Left ventricle myocardium inferior (tissue), 1 donor: ENCODE data around the gene ZACN. TPM values are rescaled to one million over a fixed set of nuclear protein-coding genes. Genes with fewer than 3 reads are reported as not detected.

ENCODE experiments used
- DNase-seq: peaks from one replicate; pipeline ENCODE4 v3.0.0-alpha.2; 2020
- H3K27ac ChIP-seq: fragments of 200-600 bp; replicated peaks from 2 replicates; pipeline ENCODE4 v1.8.0; 2021
- H3K27me3 ChIP-seq: fragments of 200-600 bp; 2 replicates; pipeline ENCODE4 v1.8.0; 2021; ENCODE audit warnings: low read depth
- H3K36me3 ChIP-seq: fragments of 200-600 bp; 2 replicates; pipeline ENCODE4 v1.8.0; 2021
- H3K4me1 ChIP-seq: fragments of 200-600 bp; 2 replicates; pipeline ENCODE4 v1.8.0; 2021
- H3K4me3 ChIP-seq: fragments of 200-600 bp; 2 replicates; pipeline ENCODE4 v1.8.0; 2021; ENCODE audit warnings: mild to moderate bottlenecking, moderate library complexity
- H3K9me3 ChIP-seq: fragments of 200-600 bp; replicated peaks from 2 replicates; pipeline ENCODE4 v1.8.0; 2021
- CTCF ChIP-seq: fragments of 200-600 bp; IDR thresholded peaks from 2 replicates; pipeline ENCODE4 v1.8.0; 2021; ENCODE audit warnings: antibody characterized with exemption, mild to moderate bottlenecking, borderline replicate concordance
- intact Hi-C: fragments of 100-400 bp; cut with micrococcal nuclease; formaldehyde crosslinking; loops from one replicate; pipeline ENCODE4 v1.11.0; 2022
- total RNA-seq: library from RNA; stranded (reverse); fragmentation: NEBNext Ultra II Directional; extraction: Animal tissue kit (Norgen Biotek cat#: 25700); gene quantifications from one replicate; pipeline ENCODE4 v1.2.1, GENCODE V29; 2021
- donor health status: DM: no; HTN: yes; CAD: no; lungs with severe emphysema.

Gene ZACN
- total RNA-seq, 1 donor from 2014 or later = not detected

GRCh38 chr17:76063875-76064546, 15.0 kb upstream of the ZACN start:
- peaks cover 97% of the 10 kb centered on the region for H3K36me3 ChIP-seq
- H3K27me3 ChIP-seq = no peaks in the 10 kb centered on the region
- no peak for TF ChIP-seq CTCF
- intact Hi-C loops = no loop called here
- no peak overlapping the region for H3K4me3 ChIP-seq
- H3K4me1 ChIP-seq = peaks cover 6% of the 10 kb centered on the region
- no peak for DNase-seq
- no peaks in the 10 kb centered on the region for H3K9me3 ChIP-seq
- H3K27ac ChIP-seq = no peak overlapping the region

DNA sequence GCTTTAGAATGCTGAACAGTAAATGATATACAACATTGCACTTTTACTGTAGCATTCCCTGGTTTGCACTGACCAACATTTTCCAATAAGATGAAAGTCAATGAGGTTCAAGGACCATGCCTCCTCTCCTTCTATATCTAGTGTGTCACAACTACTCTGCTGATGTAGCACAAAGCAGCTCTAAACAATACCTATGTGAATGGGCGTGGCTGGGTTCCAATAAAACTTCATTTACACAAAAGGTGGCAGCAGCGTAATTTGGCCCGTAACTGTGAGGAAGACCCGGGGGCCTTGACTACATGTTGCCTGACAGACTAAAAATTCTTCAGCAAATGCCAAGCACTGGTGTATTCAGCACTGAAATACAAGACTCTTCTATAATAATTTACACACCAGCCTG, 13.2 kb upstream of the ZACN start:
- Histone ChIP-seq H3K9me3 (no peaks in the 10 kb centered on the region), H3K4me1 (peaks cover 22% of the 10 kb centered on the region), H3K27ac (no peak overlapping the region), H3K36me3 (peaks cover 88% of the 10 kb centered on the region), H3K27me3 (no peaks in the 10 kb centered on the region), H3K4me3 (no peak overlapping the region)
- intact Hi-C loops = no loop called here
- no peak for TF ChIP-seq CTCF
- DNase-seq = no peak

DNA sequence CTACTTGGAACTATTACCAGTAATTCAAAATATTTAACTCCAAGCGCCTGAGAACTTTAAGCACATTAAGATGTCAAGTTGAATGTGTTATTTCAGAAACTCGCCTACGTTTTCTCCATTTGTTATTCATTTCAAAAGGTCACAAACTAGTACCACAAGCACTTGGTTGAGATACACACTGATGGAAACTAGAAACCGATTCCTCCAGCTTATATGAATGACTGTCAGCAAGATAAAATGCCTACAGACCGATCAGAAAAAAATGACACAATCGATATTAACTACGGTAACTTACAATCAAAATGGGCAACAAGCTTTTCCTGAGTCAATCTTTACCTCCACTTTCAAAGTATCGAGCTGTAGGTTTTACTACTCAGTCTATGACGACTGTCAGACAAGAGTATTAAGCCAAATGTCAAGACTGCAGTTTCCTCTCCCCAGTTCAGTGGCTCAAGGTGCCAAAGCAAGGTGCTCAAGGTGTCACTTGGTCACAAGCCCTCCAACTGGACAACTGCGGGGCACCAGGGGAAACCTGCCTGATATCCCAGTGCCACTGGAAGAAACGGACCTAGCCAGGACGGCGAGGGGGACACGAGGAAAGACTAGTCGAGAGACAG, 7.3 kb upstream of the ZACN start:
- intact Hi-C loops = no loop called here
- Histone ChIP-seq H3K27me3 (peaks cover 33% of the 10 kb centered on the region), H3K36me3 (peaks cover 33% of the 10 kb centered on the region), H3K4me3 (peak overlapping the region; percentile 92), H3K9me3 (no peaks in the 10 kb centered on the region), H3K4me1 (peaks cover 70% of the 10 kb centered on the region), H3K27ac (peak overlapping the region; percentile 83)
- no peak for DNase-seq
- TF ChIP-seq CTCF = no peak

DNA sequence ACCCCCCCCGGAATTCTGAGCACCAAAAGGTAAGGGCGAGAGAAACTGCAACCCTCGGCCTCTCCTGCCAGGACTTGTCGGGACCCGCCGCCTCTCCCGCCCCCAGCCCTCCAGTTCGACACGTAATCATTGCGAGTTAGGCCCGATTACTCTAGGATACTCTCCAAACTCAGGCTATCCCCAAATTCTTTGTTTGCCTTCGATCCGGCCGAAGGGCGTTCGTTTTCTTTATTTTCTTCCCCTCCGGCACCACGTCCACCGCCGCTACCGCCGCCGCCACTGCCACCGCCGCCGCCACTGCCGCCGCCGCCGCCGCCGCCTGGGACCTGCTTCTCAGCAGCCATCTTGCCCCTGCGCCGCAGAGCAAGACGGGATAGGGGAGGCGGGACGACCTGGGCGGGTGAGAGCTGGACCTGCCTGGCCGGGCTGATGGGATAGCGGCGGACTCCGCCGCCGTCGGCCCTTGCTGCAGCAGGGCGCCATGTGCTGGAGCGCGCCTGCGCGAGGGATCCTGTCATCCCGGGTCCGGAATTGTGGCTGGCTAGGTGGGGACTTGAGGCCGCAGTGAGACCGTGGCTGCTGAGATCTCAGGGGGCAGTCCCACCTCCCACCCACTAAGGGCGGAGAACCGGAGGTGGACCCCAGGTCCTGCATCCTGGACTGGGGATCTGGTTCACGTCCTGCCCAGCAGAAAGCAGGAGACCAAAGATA, 6.7 kb upstream of the ZACN start, which contains the start of gene SRP68:
TSS of gene SRP68 (minus strand) at position 370 of the 711 bp plus-strand sequence. CDS start at position 344, 26 bp downstream.
- intact Hi-C loops = no loop called here
- H3K27ac ChIP-seq = peak within 1 kb of the TSS; percentile 83
- no peak for TF ChIP-seq CTCF
- H3K9me3 ChIP-seq = no peaks in the 10 kb centered on the region
- peaks cover 76% of the 10 kb centered on the region for H3K4me1 ChIP-seq
- peak within 1 kb of the TSS; percentile 92 for H3K4me3 ChIP-seq
- peaks cover 26% of the 10 kb centered on the region for H3K36me3 ChIP-seq
- H3K27me3 ChIP-seq = peaks cover 40% of the 10 kb centered on the region
- DNase-seq = peak; percentile 91

DNA sequence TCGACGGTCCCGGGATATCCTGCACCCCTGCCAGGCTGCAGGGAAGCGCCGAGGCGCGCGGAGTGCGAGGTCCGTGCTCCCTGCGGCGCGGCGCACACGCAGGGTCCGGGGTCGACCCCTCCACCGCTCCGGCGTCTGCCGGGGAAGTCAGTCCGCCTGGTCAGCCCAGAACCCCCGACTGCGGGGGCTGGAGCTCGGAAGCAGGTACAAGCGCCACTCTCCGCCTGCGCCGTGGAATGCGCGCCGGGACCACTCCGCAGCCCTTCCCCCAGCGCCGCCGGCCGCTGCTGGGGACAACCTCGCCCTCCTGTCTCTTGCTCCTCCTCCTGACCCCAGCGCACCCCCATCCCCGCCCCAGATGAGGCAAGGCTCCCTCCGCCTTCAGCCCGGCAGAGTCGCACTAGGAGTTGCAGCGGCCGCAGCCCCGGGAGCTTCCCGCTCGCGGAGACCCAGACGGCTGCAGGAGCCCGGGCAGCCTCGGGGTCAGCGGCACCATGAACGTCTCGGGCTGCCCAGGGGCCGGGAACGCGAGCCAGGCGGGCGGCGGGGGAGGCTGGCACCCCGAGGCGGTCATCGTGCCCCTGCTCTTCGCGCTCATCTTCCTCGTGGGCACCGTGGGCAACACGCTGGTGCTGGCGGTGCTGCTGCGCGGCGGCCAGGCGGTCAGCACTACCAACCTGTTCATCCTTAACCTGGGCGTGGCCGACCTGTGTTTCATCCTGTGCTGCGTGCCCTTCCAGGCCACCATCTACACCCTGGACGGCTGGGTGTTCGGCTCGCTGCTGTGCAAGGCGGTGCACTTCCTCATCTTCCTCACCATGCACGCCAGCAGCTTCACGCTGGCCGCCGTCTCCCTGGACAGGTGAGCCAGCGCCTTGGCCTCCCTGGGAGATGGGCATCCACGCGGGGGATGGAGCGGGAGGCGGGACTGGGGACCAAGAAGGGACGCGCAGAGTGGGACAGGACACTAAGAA, 4.3 kb upstream of the ZACN start, which contains the start of gene GALR2:
TSS of gene GALR2 (plus strand) at position 392 of the 974 bp plus-strand sequence. CDS start at position 495, 103 bp downstream.
- Histone ChIP-seq H3K27me3 (peaks cover 64% of the 10 kb centered on the region), H3K9me3 (no peaks in the 10 kb centered on the region), H3K27ac (no peak within 1 kb of the TSS), H3K4me1 (peaks cover 75% of the 10 kb centered on the region), H3K36me3 (peaks cover 2% of the 10 kb centered on the region), H3K4me3 (peak within 1 kb of the TSS; percentile 40)
- DNase-seq = no peak
- TF ChIP-seq CTCF = no peak
- intact Hi-C loops = no loop called here
